Peyer's patch (tissue), 4 donors: ENCODE data around the gene MPV17L2. TPM values are rescaled to one million over a fixed set of nuclear protein-coding genes. Genes with fewer than 3 reads are reported as not detected.

ENCODE experiments used
- DNase-seq, 3 donors: peaks; one replicate each; pipeline ENCODE4 v3.0.0-alpha.2; 2017 to 2019
- H3K27ac ChIP-seq, 4 donors: fragments of 200-600 bp; sonication (generic); one replicate each; pipeline ENCODE4 v1.5.1; 2016 to 2019
- H3K27me3 ChIP-seq, 2 donors: fragments of 200-600 bp; sonication (generic); one replicate each; pipeline ENCODE4 v1.5.1; 2019
- H3K36me3 ChIP-seq, 3 donors: fragments of 200-600 bp; sonication (generic); one replicate each; pipeline ENCODE4 v1.5.1; 2016 to 2019
- H3K4me1 ChIP-seq, 4 donors: fragments of 200-600 bp; sonication (generic); one replicate each; pipeline ENCODE4 v1.5.1; 2016 to 2019
- H3K4me3 ChIP-seq, 4 donors: fragments of 200-600 bp; sonication (generic); 1 replicate in 3 of 4; 2 replicates in 1 of 4; pipeline ENCODE4 v1.5.1; 2016 to 2019; ENCODE audit warnings: mild to moderate bottlenecking in 1 of 4
- H3K9me3 ChIP-seq, 4 donors: fragments of 200-600 bp; sonication (generic); one replicate each; pipeline ENCODE4 v1.5.1; 2016 to 2019; ENCODE audit warnings: mild to moderate bottlenecking in 1 of 4
- CTCF ChIP-seq, 6 experiments: fragments of 450-650 bp in 4 of 6; fragments of 200-600 bp in 2 of 6; sonication (generic) in 1 of 6; IDR thresholded peaks; one replicate each; pipeline ENCODE4 v1.5.1; 2017 to 2019; ENCODE audit warnings: antibody characterized with exemption in 6 of 6, mild to moderate bottlenecking in 3 of 6, moderate library complexity in 1 of 6
- POLR2A ChIP-seq, 2 donors: fragments of 450-650 bp; IDR thresholded peaks; one replicate each; pipeline ENCODE4 v1.5.1; 2017; ENCODE audit warnings: antibody characterized with exemption in 2 of 2, mild to moderate bottlenecking in 2 of 2, moderate library complexity in 2 of 2
- small RNA-seq, 2 donors: library from RNA; depleted of rRNA; stranded (forward); fragments of <200 nt; gene quantifications; one replicate each; pipeline ENCODE3, GENCODE V24; 2016
- total RNA-seq, 4 donors: library from RNA; depleted of rRNA; stranded (reverse); fragments of >200 nt; gene quantifications; one replicate each; pipeline ENCODE4 v1.1.0, GENCODE V29; 2016

Gene MPV17L2
- total RNA-seq, 4 donors from 2014 or later, result 4.1 to 19.6 (median 16.0) TPM

GRCh38 chr19:18245297-18245696 is 52.3 kb downstream of the MPV17L2 start:
- H3K9me3 ChIP-seq, result no peaks in the 10 kb centered on the region
- TF ChIP-seq CTCF (IDR thresholded peaks at IDR 0.05), result no peak
- TF ChIP-seq POLR2A (IDR thresholded peaks at IDR 0.05), result no peak
- no peak overlapping the region for H3K4me3 ChIP-seq
- H3K27me3 ChIP-seq, result no peaks in the 10 kb centered on the region
- DNase-seq, result no peak
- no peaks in the 10 kb centered on the region for H3K36me3 ChIP-seq
- no peaks in the 10 kb centered on the region for H3K4me1 ChIP-seq
- H3K27ac ChIP-seq, result no peak overlapping the region

Small RNA genes lying within 50 kb of the gene (small RNA-seq; reads per million reads assigned to genes)
- 0 reads per million in 2 donors for gene IFI30

Other genes starting within 250 kb of the MPV17L2 start
- gene KCNN1, start 226.1 kb upstream of the MPV17L2 start, total RNA-seq, result not detected
- 10 to 100 TPM; 26.8 to 94.9 (median 29.4) TPM for gene ARRDC2, start 185.0 kb upstream of the MPV17L2 start, total RNA-seq
- 10 to 100 TPM in 1 of 4 donors, 1 to 10 TPM in 3; 1.2 to 19.0 (median 2.8) TPM for gene IL12RB1, start 106.3 kb upstream of the MPV17L2 start, total RNA-seq
- gene MAST3, start 95.4 kb upstream of the MPV17L2 start, total RNA-seq, result 10 to 100 TPM; 47.8 to 56.3 (median 52.0) TPM
- gene PIK3R2, start 40.1 kb upstream of the MPV17L2 start, total RNA-seq, result 10 to 100 TPM; 19.7 to 45.4 (median 28.2) TPM
- gene IFI30, start 19.4 kb upstream of the MPV17L2 start, total RNA-seq, result 100 to 1,000 TPM in 1 of 4 donors, 10 to 100 TPM in 3; 54.9 to 109 (median 60.7) TPM
- gene RAB3A, start 10.8 kb downstream of the MPV17L2 start, total RNA-seq, result 1 to 10 TPM in 3 of 4 donors, not detected in 1; 6.1 to 9.5 (median 8.3) TPM
- gene PDE4C, start 33.2 kb downstream of the MPV17L2 start, total RNA-seq, result 1 to 10 TPM in 3 of 4 donors, not detected in 1; 3.9 to 8.3 (median 8.3) TPM
- gene IQCN, start 81.2 kb downstream of the MPV17L2 start, total RNA-seq, result 10 to 100 TPM in 2 of 4 donors, 1 to 10 TPM in 2; 7.4 to 40.2 (median 17.0) TPM
- gene JUND, start 88.4 kb downstream of the MPV17L2 start, total RNA-seq, result 100 to 1,000 TPM; 629 to 753 (median 680) TPM
- 100 to 1,000 TPM; 102 to 193 (median 178) TPM for gene LSM4, start 129.9 kb downstream of the MPV17L2 start, total RNA-seq
- 100 to 1,000 TPM in 1 of 4 donors, 10 to 100 TPM in 3; 45.4 to 138 (median 89.2) TPM for gene PGPEP1, start 147.4 kb downstream of the MPV17L2 start, total RNA-seq
- gene GDF15, start 192.9 kb downstream of the MPV17L2 start, total RNA-seq, result 10 to 100 TPM in 1 of 4 donors, 1 to 10 TPM in 3; 6.8 to 11.6 (median 9.0) TPM
- 1 to 10 TPM; 2.5 to 4.2 (median 3.6) TPM for gene LRRC25, start 204.4 kb downstream of the MPV17L2 start, total RNA-seq
- 10 to 100 TPM; 34.0 to 85.8 (median 39.9) TPM for gene SSBP4, start 226.2 kb downstream of the MPV17L2 start, total RNA-seq
- 10 to 100 TPM in 3 of 4 donors, 1 to 10 TPM in 1; 5.3 to 26.4 (median 14.0) TPM for gene ISYNA1, start 244.9 kb downstream of the MPV17L2 start, total RNA-seq